ENCODE results near the gene ERO1A. TPM values are rescaled to one million over a fixed set of nuclear protein-coding genes. Genes with fewer than 3 reads are reported as not detected.

ERO1A gene
- total and polyA plus RNA-seq, 9 of the 15 experiments (the other 6 are each of a cell fraction or from before 2014, with no cell fraction given) = 11.0 to 46.2 (median 27.6) TPM

DNA sequence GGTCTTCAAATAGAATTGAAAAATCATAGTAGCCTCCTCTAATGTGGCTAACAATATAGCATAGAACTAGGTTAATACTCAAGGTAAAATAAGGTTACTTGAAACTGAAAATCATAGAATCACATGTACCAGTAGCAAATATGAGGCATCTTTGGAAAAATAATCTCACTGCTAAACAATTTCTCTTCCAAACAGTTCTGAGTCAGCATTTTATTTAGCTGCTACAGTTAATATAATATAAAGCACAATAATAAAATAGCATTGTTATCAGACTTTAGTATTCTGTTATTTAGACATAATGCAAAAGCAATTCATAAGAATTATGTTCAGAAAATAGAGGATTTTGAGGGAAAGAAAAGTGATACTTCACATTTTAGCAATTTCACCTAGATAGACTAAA, 35.0 kb downstream of the ERO1A start:
- Histone ChIP-seq H2AFZ (ENCODE audit: low read depth, low read length) (no peak overlapping the region), H3K9ac (ENCODE audit: insufficient read depth in 1 of 2, low read depth in 2 of 2, low read length in 2 of 2) (no peak overlapping the region), H3K4me2 (ENCODE audit: insufficient read depth, low read length) (no peak overlapping the region), H3K9me3 (replicated peaks; ENCODE audit: control insufficient read depth, insufficient read depth, low read depth, low read length) (no peaks in the 10 kb centered on the region), H3K9me1 (ENCODE audit: control insufficient read depth, insufficient read depth, low read length) (no peaks in the 10 kb centered on the region), H3K27ac (ENCODE audit: extremely low read depth, low read depth, low read length) (no peak overlapping the region), H3K79me2 (ENCODE audit: control insufficient read depth, insufficient read depth, low read length) (no peaks in the 10 kb centered on the region), H3K4me3 (no peak overlapping the region), H4K20me1 (replicated peaks; ENCODE audit: control insufficient read depth, insufficient read depth, low read length) (no peaks in the 10 kb centered on the region), H3K4me1 (replicated peaks in 1 of 2; ENCODE audit: control insufficient read depth in 2 of 2, insufficient read depth in 2 of 2, low read length in 2 of 2) (no peaks in the 10 kb centered on the region), H3K36me3 (ENCODE audit: control insufficient read depth, insufficient read depth, low read length) (peaks cover 24% of the 10 kb centered on the region; the same call in 2 of the 3 replicates), H3K27me3 (ENCODE audit: control insufficient read depth in 2 of 2, insufficient read depth in 2 of 2, low read length in 2 of 2) (no peaks in the 10 kb centered on the region)
- POLR2A ChIA-PET = no interaction called here
- DNase-seq (ENCODE audit: extremely low read depth in 1 of 4, low spot score in 3 of 4) (no peak), ATAC-seq (no peak), FAIRE-seq (no peak)
- no TSS peak for BruUV-seq (replicated peaks)
- in situ Hi-C loops (cut with MboI) (loop anchor here (10.0 kb wide), 1 partner anchor 1396 kb away; no protein-coding TSS in a partner anchor), intact Hi-C loops (cut with micrococcal nuclease) (no loop called here)
- CTCF ChIA-PET (ENCODE audit: low intra/inter-chr PET ratio) = no interaction called here
- TF ChIP-seq TSHZ1 (CRISPR knock-in tag; IDR thresholded peaks at IDR 0.05) = no peak
- TF ChIP-seq STAT6 (CRISPR knock-in tag; IDR thresholded peaks at IDR 0.05) = no peak
- no peak for TF ChIP-seq MECOM (CRISPR knock-in tag; IDR thresholded peaks at IDR 0.05)
- TF ChIP-seq, protein P1, sequence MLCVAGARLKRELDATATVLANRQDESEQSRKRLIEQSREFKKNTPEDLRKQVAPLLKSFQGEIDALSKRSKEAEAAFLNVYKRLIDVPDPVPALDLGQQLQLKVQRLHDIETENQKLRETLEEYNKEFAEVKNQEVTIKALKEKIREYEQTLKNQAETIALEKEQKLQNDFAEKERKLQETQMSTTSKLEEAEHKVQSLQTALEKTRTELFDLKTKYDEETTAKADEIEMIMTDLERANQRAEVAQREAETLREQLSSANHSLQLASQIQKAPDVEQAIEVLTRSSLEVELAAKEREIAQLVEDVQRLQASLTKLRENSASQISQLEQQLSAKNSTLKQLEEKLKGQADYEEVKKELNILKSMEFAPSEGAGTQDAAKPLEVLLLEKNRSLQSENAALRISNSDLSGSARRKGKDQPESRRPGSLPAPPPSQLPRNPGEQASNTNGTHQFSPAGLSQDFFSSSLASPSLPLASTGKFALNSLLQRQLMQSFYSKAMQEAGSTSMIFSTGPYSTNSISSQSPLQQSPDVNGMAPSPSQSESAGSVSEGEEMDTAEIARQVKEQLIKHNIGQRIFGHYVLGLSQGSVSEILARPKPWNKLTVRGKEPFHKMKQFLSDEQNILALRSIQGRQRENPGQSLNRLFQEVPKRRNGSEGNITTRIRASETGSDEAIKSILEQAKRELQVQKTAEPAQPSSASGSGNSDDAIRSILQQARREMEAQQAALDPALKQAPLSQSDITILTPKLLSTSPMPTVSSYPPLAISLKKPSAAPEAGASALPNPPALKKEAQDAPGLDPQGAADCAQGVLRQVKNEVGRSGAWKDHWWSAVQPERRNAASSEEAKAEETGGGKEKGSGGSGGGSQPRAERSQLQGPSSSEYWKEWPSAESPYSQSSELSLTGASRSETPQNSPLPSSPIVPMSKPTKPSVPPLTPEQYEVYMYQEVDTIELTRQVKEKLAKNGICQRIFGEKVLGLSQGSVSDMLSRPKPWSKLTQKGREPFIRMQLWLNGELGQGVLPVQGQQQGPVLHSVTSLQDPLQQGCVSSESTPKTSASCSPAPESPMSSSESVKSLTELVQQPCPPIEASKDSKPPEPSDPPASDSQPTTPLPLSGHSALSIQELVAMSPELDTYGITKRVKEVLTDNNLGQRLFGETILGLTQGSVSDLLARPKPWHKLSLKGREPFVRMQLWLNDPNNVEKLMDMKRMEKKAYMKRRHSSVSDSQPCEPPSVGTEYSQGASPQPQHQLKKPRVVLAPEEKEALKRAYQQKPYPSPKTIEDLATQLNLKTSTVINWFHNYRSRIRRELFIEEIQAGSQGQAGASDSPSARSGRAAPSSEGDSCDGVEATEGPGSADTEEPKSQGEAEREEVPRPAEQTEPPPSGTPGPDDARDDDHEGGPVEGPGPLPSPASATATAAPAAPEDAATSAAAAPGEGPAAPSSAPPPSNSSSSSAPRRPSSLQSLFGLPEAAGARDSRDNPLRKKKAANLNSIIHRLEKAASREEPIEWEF (CRISPR knock-in tag; IDR thresholded peaks at IDR 0.05) = no peak
- TF ChIP-seq TRIM24 (IDR thresholded peaks at IDR 0.05) = no peak
- TF ChIP-seq EWSR1 (IDR thresholded peaks at IDR 0.05; ENCODE audit: borderline replicate concordance, low read depth, partially characterized antibody) = no peak
- TF ChIP-seq PRPF4 (IDR thresholded peaks at IDR 0.05; ENCODE audit: insufficient read depth, low read depth, low read length, poor library complexity, severe bottlenecking) = no peak
- no peak for TF ChIP-seq E2F3 (CRISPR knock-in tag; IDR thresholded peaks at IDR 0.05)
- TF ChIP-seq YBX1 (IDR thresholded peaks at IDR 0.05) = no peak
- peak; percentile 73 for TF ChIP-seq C11orf30 (IDR thresholded peaks at IDR 0.05; ENCODE audit: low read depth)

Data from K562 (cell line).